Gastrocnemius medialis (tissue), 4 donors: Measurements from ENCODE around the gene TRIM52. TPM values are rescaled to one million over a fixed set of nuclear protein-coding genes. Genes with fewer than 3 reads are reported as not detected.

Experiments used
- ATAC-seq, 2 donors: fragments of 150-250 bp; one replicate each; pipeline ENCODE4 v1.9.1; 2016
- DNase-seq, 2 donors: peaks; one replicate each; pipeline ENCODE4 v3.0.0-alpha.2; 2019
- H3K27ac ChIP-seq, 4 donors: fragments of 200-600 bp; sonication (generic); 1 replicate in 1 of 4; 2 replicates in 3 of 4; pipeline ENCODE4 v1.5.1; 2016 to 2018; ENCODE audit warnings: mild to moderate bottlenecking in 2 of 4, moderate library complexity in 1 of 4
- H3K27me3 ChIP-seq, 3 donors: fragments of 200-600 bp; sonication (generic) in 2 of 3; 1 replicate in 1 of 3; 2 replicates in 2 of 3; pipeline versions ENCODE4 v1.5.1 to v1.6.0; 2016 to 2019; ENCODE audit warnings: mild to moderate bottlenecking in 1 of 3, moderate library complexity in 1 of 3
- H3K36me3 ChIP-seq, 2 donors: fragments of 200-600 bp; sonication (generic) in 1 of 2; one replicate each; pipeline ENCODE4 v1.5.1; 2017 to 2018
- H3K4me1 ChIP-seq, 2 donors: fragments of 200-600 bp; sonication (generic) in 1 of 2; one replicate each; pipeline ENCODE4 v1.5.1; 2016 to 2017; ENCODE audit warnings: mild to moderate bottlenecking in 2 of 2
- H3K4me3 ChIP-seq, 4 donors: fragments of 200-600 bp; sonication (generic) in 3 of 4; 1 replicate in 1 of 4; 2 replicates in 3 of 4; pipeline ENCODE4 v1.5.1; 2016 to 2019; ENCODE audit warnings: mild to moderate bottlenecking in 2 of 4
- H3K9me3 ChIP-seq, 3 donors: fragments of 200-600 bp; sonication (generic) in 2 of 3; 1 replicate in 1 of 3; 2 replicates in 2 of 3; pipeline ENCODE4 v1.5.1; 2016 to 2019
- CTCF ChIP-seq, 5 experiments: fragments of 450-650 bp in 3 of 5; fragments of 200-600 bp in 2 of 5; sonication (generic) in 2 of 5; IDR thresholded peaks in 4 of 5; conservative IDR thresholded peaks in 1 of 5; 1 replicate in 4 of 5; 2 replicates in 1 of 5; pipeline ENCODE4 v1.5.1; 2016 to 2019; ENCODE audit warnings: antibody characterized with exemption in 5 of 5, mild to moderate bottlenecking in 3 of 5, moderate library complexity in 3 of 5
- POLR2A ChIP-seq, 2 donors: fragments of 450-650 bp; IDR thresholded peaks; one replicate each; pipeline ENCODE4 v1.6.1; 2017; ENCODE audit warnings: antibody characterized with exemption in 2 of 2, mild to moderate bottlenecking in 2 of 2, moderate library complexity in 2 of 2
- in situ Hi-C, 4 donors: fragments of 200-750 bp; cut with MboI; loops; one replicate each; pipeline versions ENCODE4 v1.15.0 to v1.8.0; 2017; ENCODE audit warnings: low sequenced_read_pairs in 4 of 4
- intact Hi-C: fragments of 100-400 bp; cut with DNase I; formaldehyde crosslinking; loops from one replicate; pipeline ENCODE4 v1.15.1; 2023; ENCODE audit warnings: low total_unique reads
- total RNA-seq, 4 donors: library from RNA; depleted of rRNA; stranded (reverse); fragments of >200 nt; gene quantifications; one replicate each; pipeline versions ENCODE4 v1.1.0 to v1.2.3, GENCODE V29; 2016

TRIM52 gene
- total RNA-seq, 4 donors from 2014 or later = 1.3 to 4.9 (median 3.4) TPM

- peak overlapping the region; percentile 95 to 100 (median 99) for H3K27ac ChIP-seq
- peaks cover 0 to 13% of the 10 kb centered on the region in 2 donors for H3K36me3 ChIP-seq
- peaks cover 45 to 52% of the 10 kb centered on the region in 2 donors for H3K4me1 ChIP-seq
- no peaks in the 10 kb centered on the region for H3K9me3 ChIP-seq
- peak overlapping the region; percentile 88 to 100 (median 94) for H3K4me3 ChIP-seq
- in situ Hi-C loops = loop anchor here in 2 of 4 donors (10.0 kb wide), 1 partner anchor 77 kb away; no protein-coding TSS in a partner anchor
- TF ChIP-seq POLR2A (IDR thresholded peaks at IDR 0.05) (peak; percentile 14 to 45), CTCF (IDR thresholded peaks at IDR 0.05 in 4 of 5, conservative IDR thresholded peaks at IDR 0.05 in 1 of 5) (no peak)
- intact Hi-C loops = loop anchor here (1.0 to 10.0 kb wide), 6 partner anchors 15 to 767 kb away; partner anchors contain the start of genes CNOT6, TRIM41 and ZFP62
- ATAC-seq = peak; percentile 66 to 67
- DNase-seq = peak in 1 of 2 donors; percentile 53
- H3K27me3 ChIP-seq = no peaks in the 10 kb centered on the region
Measured at GRCh38 chr5:181261320-181262049, 542 bp upstream of the TRIM52 start.

- intact Hi-C loops = loop anchor here (2.0 to 10.0 kb wide), 3 partner anchors 13 to 765 kb away; partner anchors contain the start of genes CNOT6 and ZFP62
- DNase-seq (no peak), ATAC-seq (no peak)
- Histone ChIP-seq H3K36me3 (peaks cover 0 to 13% of the 10 kb centered on the region in 2 donors), H3K4me1 (peaks cover 58 to 66% of the 10 kb centered on the region in 2 donors), H3K27ac (peak overlapping the region; percentile 95 to 100 (median 99)), H3K4me3 (peak overlapping the region; percentile 88 to 100 (median 94)), H3K9me3 (no peaks in the 10 kb centered on the region), H3K27me3 (no peaks in the 10 kb centered on the region)
- in situ Hi-C loops = loop anchor here in 2 of 4 donors (10.0 kb wide), 1 partner anchor 75 kb away; no protein-coding TSS in a partner anchor
- TF ChIP-seq CTCF (IDR thresholded peaks at IDR 0.05 in 4 of 5, conservative IDR thresholded peaks at IDR 0.05 in 1 of 5) = no peak
- no peak for TF ChIP-seq POLR2A (IDR thresholded peaks at IDR 0.05)
Measured at GRCh38 chr5:181259974-181260719, 796 bp downstream of the TRIM52 start.

GRCh38 chr5:181259283-181259682 lies 1.7 kb downstream of the TRIM52 start:
- Histone ChIP-seq H3K36me3 (peaks cover 0 to 10% of the 10 kb centered on the region in 2 donors), H3K27ac (peak overlapping the region; percentile 95 to 100 (median 99)), H3K9me3 (no peaks in the 10 kb centered on the region), H3K27me3 (no peaks in the 10 kb centered on the region), H3K4me1 (peaks cover 61 to 74% of the 10 kb centered on the region in 2 donors), H3K4me3 (peak overlapping the region; percentile 88 to 100 (median 94))
- TF ChIP-seq POLR2A (IDR thresholded peaks at IDR 0.05) (no peak), CTCF (IDR thresholded peaks at IDR 0.05 in 4 of 5, conservative IDR thresholded peaks at IDR 0.05 in 1 of 5) (no peak)
- DNase-seq (no peak), ATAC-seq (no peak)
- intact Hi-C loops (no loop called here), in situ Hi-C loops (no loop called here)

- H3K36me3 ChIP-seq = peaks cover 0 to 7% of the 10 kb centered on the region in 2 donors
- H3K4me3 ChIP-seq = peak overlapping the region; percentile 88 to 100 (median 94)
- ATAC-seq (no peak), DNase-seq (no peak)
- H3K27me3 ChIP-seq = no peaks in the 10 kb centered on the region
- intact Hi-C loops = no loop called here
- TF ChIP-seq POLR2A (IDR thresholded peaks at IDR 0.05) (no peak), CTCF (IDR thresholded peaks at IDR 0.05 in 4 of 5, conservative IDR thresholded peaks at IDR 0.05 in 1 of 5) (no peak)
- peak overlapping the region; percentile 17 to 100 (median 96) for H3K27ac ChIP-seq
- H3K9me3 ChIP-seq = no peaks in the 10 kb centered on the region
- peaks cover 64 to 77% of the 10 kb centered on the region in 2 donors for H3K4me1 ChIP-seq
- in situ Hi-C loops = no loop called here
Measured at GRCh38 chr5:181258576-181258975, 2.4 kb downstream of the TRIM52 start.
